IPS-NIHi7 (cell line): Measurements from ENCODE around the gene TSSK6.

ENCODE experiments used
- DNase-seq: peaks from one replicate; pipeline ENCODE4 v3.0.0; 2012; ENCODE audit warnings: mixed read lengths; ENCODE audit errors: extremely low spot score

The TSSK6 gene

GRCh38 chr19:19464339-19465098 is 50.8 kb downstream of the TSSK6 start:
- peak; percentile 63 for DNase-seq
